IMR-90 (cell line): ENCODE data around the gene AIF1. TPM values are rescaled to one million over a fixed set of nuclear protein-coding genes. Genes with fewer than 3 reads are reported as not detected.

Source experiments
- ATAC-seq: fragments of 200-7000 bp; cut with Tn5 transposase; 2 replicates; pipeline ENCODE4 v1.9.1; 2020; ENCODE audit warnings: low read depth, mild to moderate bottlenecking, moderate library complexity
- BruUV-seq: library from RNA; stranded (reverse); fragments of 400-500 nt; replicated peaks from 2 replicates; lab custom pipeline; 2021; lab: Mats Ljungman, UMichigan
- CTCF ChIA-PET: fragments of 300-600 bp; formaldehyde crosslinking; extraction: SDS; loops from one replicate; lab custom pipeline; 2021; ENCODE audit warnings: antibody characterized with exemption; lab: Yijun Ruan, JAX
- POLR2A ChIA-PET: fragments of 300-600 bp; sonication (Branson Sonifier 250); formaldehyde crosslinking; loops from one replicate; lab custom pipeline; 2022; ENCODE audit warnings: antibody characterized with exemption; ENCODE audit not compliant: unreplicated experiment; lab: Charles Lee
- DNase-seq: peaks from one replicate; pipeline ENCODE4 v3.0.0; 2013
- H2AFZ ChIP-seq: replicated peaks from 2 replicates; pipeline ENCODE3; 2013; ENCODE audit warnings: low read length, mild to moderate bottlenecking; ENCODE audit not compliant: poor library complexity
- H2AK5ac ChIP-seq: 2 replicates; pipeline ENCODE4 v1.6.1; 2013; ENCODE audit warnings: low read depth, low read length, inconsistent platforms
- H2AK9ac ChIP-seq: replicated peaks from 2 replicates; pipeline ENCODE3; 2013; ENCODE audit warnings: mild to moderate bottlenecking, low read depth, low read length, moderate library complexity; ENCODE audit not compliant: poor library complexity
- H2BK120ac ChIP-seq: 2 replicates; pipeline ENCODE4 v1.6.1; 2013; ENCODE audit warnings: low read depth, low read length, inconsistent platforms
- H2BK15ac ChIP-seq: 3 replicates; pipeline ENCODE4 v1.6.1; 2013; ENCODE audit warnings: low read depth, low read length, inconsistent platforms
- H2BK20ac ChIP-seq: 2 replicates; pipeline ENCODE4 v1.6.1; 2013; ENCODE audit warnings: low read depth, mild to moderate bottlenecking, inconsistent platforms, low read length, moderate library complexity
- H2BK5ac ChIP-seq: 2 replicates; pipeline ENCODE4 v1.6.1; 2013; ENCODE audit warnings: mild to moderate bottlenecking, low read depth, low read length, inconsistent platforms; ENCODE audit not compliant: poor library complexity, severe bottlenecking
- H3K14ac ChIP-seq: replicated peaks from 2 replicates; pipeline ENCODE4 v1.6.1; 2013; ENCODE audit warnings: low read depth, low read length, inconsistent platforms
- H3K18ac ChIP-seq: 2 replicates; pipeline ENCODE4 v1.6.1; 2013; ENCODE audit warnings: low read depth, low read length, control low read depth
- H3K23ac ChIP-seq: 2 replicates; pipeline ENCODE4 v1.6.1; 2013; ENCODE audit warnings: low read depth, low read length, inconsistent platforms
- H3K27ac ChIP-seq: 2 replicates; pipeline ENCODE4 v1.5.1; 2013; ENCODE audit warnings: mild to moderate bottlenecking, control low read depth, low read length; ENCODE audit not compliant: insufficient read depth
- H3K27me3 ChIP-seq: 2 replicates; pipeline ENCODE4 v1.6.1; 2013; ENCODE audit warnings: low read length; ENCODE audit not compliant: control insufficient read depth, insufficient read depth
- H3K36me3 ChIP-seq: 2 replicates; pipeline ENCODE4 v1.6.1; 2013; ENCODE audit warnings: low read length, mixed read lengths; ENCODE audit not compliant: control insufficient read depth, insufficient read depth
- H3K4ac ChIP-seq: 2 replicates; pipeline ENCODE4 v1.6.1; 2013; ENCODE audit warnings: low read depth, low read length, inconsistent platforms
- H3K4me1 ChIP-seq: 2 replicates; pipeline ENCODE4 v1.6.1; 2013; ENCODE audit warnings: low read length, mixed read lengths; ENCODE audit not compliant: control insufficient read depth, insufficient read depth
- H3K4me2 ChIP-seq: 2 replicates; pipeline ENCODE4 v1.6.1; 2013; ENCODE audit warnings: low read depth, mild to moderate bottlenecking, control low read depth, low read length, moderate library complexity
- H3K4me3 ChIP-seq: 2 replicates; pipeline ENCODE4 v1.5.1; 2013; ENCODE audit warnings: low read depth, mild to moderate bottlenecking, control low read depth, low read length, moderate library complexity; ENCODE audit not compliant: insufficient read depth
- H3K56ac ChIP-seq: 2 replicates; pipeline ENCODE4 v1.6.1; 2013; ENCODE audit warnings: low read length, inconsistent platforms; ENCODE audit not compliant: insufficient read depth; ENCODE audit errors: extremely low read depth
- H3K79me1 ChIP-seq, 2 experiments: 2 replicates each; pipeline ENCODE4 v1.6.1; 2013; ENCODE audit warnings: low read length in 2 of 2, inconsistent platforms in 1 of 2, low read depth in 1 of 2
- H3K9ac ChIP-seq: 2 replicates; pipeline ENCODE4 v1.6.1; 2013; ENCODE audit warnings: low read depth, low read length, control low read depth
- H3K9me1 ChIP-seq: 2 replicates; pipeline ENCODE4 v1.6.1; 2013; ENCODE audit warnings: low read length, inconsistent platforms; ENCODE audit not compliant: insufficient read depth
- H3K9me3 ChIP-seq: 2 replicates; pipeline ENCODE4 v1.6.1; 2013; ENCODE audit warnings: low read length; ENCODE audit not compliant: control insufficient read depth, insufficient read depth
- H4K20me1 ChIP-seq: 2 replicates; pipeline ENCODE4 v1.6.1; 2013; ENCODE audit warnings: low read length, inconsistent platforms; ENCODE audit not compliant: insufficient read depth
- H4K5ac ChIP-seq: 2 replicates; pipeline ENCODE4 v1.6.1; 2013; ENCODE audit warnings: mild to moderate bottlenecking, low read depth, low read length, control low read depth
- H4K8ac ChIP-seq, 2 experiments: 2 replicates each; pipeline ENCODE4 v1.6.1; 2013; ENCODE audit warnings: low read depth in 2 of 2, low read length in 2 of 2, control low read depth in 1 of 2, inconsistent platforms in 1 of 2
- H4K91ac ChIP-seq: 2 replicates; pipeline ENCODE4 v1.6.1; 2013; ENCODE audit warnings: low read depth, low read length, inconsistent platforms; ENCODE audit not compliant: insufficient read depth
- BHLHE40 ChIP-seq: fragments of 150-350 bp; IDR thresholded peaks from 2 replicates; pipeline ENCODE4 v1.6.1; 2016; ENCODE audit warnings: mild to moderate bottlenecking, low read depth, low read length
- CEBPB ChIP-seq: IDR thresholded peaks from 2 replicates; pipeline ENCODE4 v1.6.1; 2012; ENCODE audit warnings: low read depth, low read length, improper control_type of control experiment
- CTCF ChIP-seq: conservative IDR thresholded peaks from 2 replicates; pipeline ENCODE4 v1.5.1; 2012; ENCODE audit warnings: mild to moderate bottlenecking, low read depth, low read length, improper control_type of control experiment
- ELK1 ChIP-seq: fragments of 150-350 bp; IDR thresholded peaks from 2 replicates; pipeline ENCODE4 v1.6.1; 2016; ENCODE audit warnings: low read depth, mild to moderate bottlenecking, low read length, moderate library complexity, borderline replicate concordance
- FOS ChIP-seq: fragments of 150-350 bp; IDR thresholded peaks from 2 replicates; pipeline ENCODE4 v1.6.1; 2016; ENCODE audit warnings: low read depth, low read length
- MAFK ChIP-seq: IDR thresholded peaks from 2 replicates; pipeline ENCODE4 v1.6.1; 2012; ENCODE audit warnings: low read depth, low read length, improper control_type of control experiment
- MAZ ChIP-seq: IDR thresholded peaks from 2 replicates; pipeline ENCODE4 v1.6.1; 2012; ENCODE audit warnings: low read depth, mild to moderate bottlenecking, low read length, improper control_type of control experiment, moderate library complexity, borderline replicate concordance
- MXI1 ChIP-seq: IDR thresholded peaks from 2 replicates; pipeline ENCODE4 v1.6.1; 2012; ENCODE audit warnings: low read depth, mild to moderate bottlenecking, low read length, moderate library complexity, borderline replicate concordance
- POLR2A ChIP-seq: IDR thresholded peaks from 2 replicates; pipeline ENCODE4 v1.6.1; 2012; ENCODE audit warnings: mild to moderate bottlenecking, low read depth, low read length
- RCOR1 ChIP-seq: IDR thresholded peaks from 2 replicates; pipeline ENCODE4 v1.6.1; 2012; ENCODE audit warnings: mild to moderate bottlenecking, low read length, improper control_type of control experiment; ENCODE audit not compliant: insufficient replicate concordance
- RFX5 ChIP-seq: IDR thresholded peaks from 2 replicates; pipeline ENCODE4 v1.8.0; 2012; ENCODE audit warnings: low read depth, mild to moderate bottlenecking, low read length, moderate library complexity
- SMC3 ChIP-seq: fragments of 150-350 bp; IDR thresholded peaks from 2 replicates; pipeline ENCODE4 v1.6.1; 2016; ENCODE audit warnings: low read depth, mild to moderate bottlenecking, antibody characterized with exemption, low read length, moderate library complexity
- WGBS, 2 experiments: methylation state at CpG; one replicate each; pipeline versions ENCODE4 v1.1.5 to v1.1.7; 2013; ENCODE audit warnings: missing lambda C conversion rate in 2 of 2; ENCODE audit not compliant: insufficient read length in 1 of 2; ENCODE audit errors: extremely low coverage in 2 of 2; 5-methylcytosine and 5-hydroxymethylcytosine counted together
- dilution Hi-C: fragments of 300-500 bp; cut with HindIII; formaldehyde crosslinking; loops from one replicate; pipeline ENCODE4 v1.14.3; 2018; ENCODE audit warnings: low sequenced_read_pairs; ENCODE audit not compliant: unreplicated experiment
- in situ Hi-C: fragments of 300-500 bp; cut with MboI; formaldehyde crosslinking; loops from 3 replicates; pipeline ENCODE4 v1.14.3; 2019; ENCODE audit warnings: low sequenced_read_pairs, inconsistent platforms, mixed read lengths
- intact Hi-C: fragments of 100-400 bp; cut with micrococcal nuclease; formaldehyde crosslinking; loops from 2 replicates; pipeline ENCODE4 v1.10.0; 2022
- polyA plus RNA-seq, 3 experiments: library from polyadenylated mRNA; depleted of rRNA; stranded (reverse); fragments of >200 nt; gene quantifications; 2 replicates each; pipeline ENCODE4 v1.2.3, GENCODE V29; 2012; ENCODE audit warnings: low replicate concordance in 1 of 3
- total RNA-seq: library from RNA; depleted of rRNA; stranded (reverse); fragments of >200 nt; gene quantifications from 2 replicates; pipeline ENCODE4 v1.2.3, GENCODE V29; 2012
- TF ChIP-seq, protein P1 (sequence below): fragments of 150-350 bp; IDR thresholded peaks from 2 replicates; pipeline ENCODE4 v1.6.1; 2017; ENCODE audit warnings: mild to moderate bottlenecking, antibody characterized with exemption, low read length, low read depth

AIF1 gene
- total and polyA plus RNA-seq, 2 of the 4 experiments (the other 2 are of a cell fraction): not detected

DNA sequence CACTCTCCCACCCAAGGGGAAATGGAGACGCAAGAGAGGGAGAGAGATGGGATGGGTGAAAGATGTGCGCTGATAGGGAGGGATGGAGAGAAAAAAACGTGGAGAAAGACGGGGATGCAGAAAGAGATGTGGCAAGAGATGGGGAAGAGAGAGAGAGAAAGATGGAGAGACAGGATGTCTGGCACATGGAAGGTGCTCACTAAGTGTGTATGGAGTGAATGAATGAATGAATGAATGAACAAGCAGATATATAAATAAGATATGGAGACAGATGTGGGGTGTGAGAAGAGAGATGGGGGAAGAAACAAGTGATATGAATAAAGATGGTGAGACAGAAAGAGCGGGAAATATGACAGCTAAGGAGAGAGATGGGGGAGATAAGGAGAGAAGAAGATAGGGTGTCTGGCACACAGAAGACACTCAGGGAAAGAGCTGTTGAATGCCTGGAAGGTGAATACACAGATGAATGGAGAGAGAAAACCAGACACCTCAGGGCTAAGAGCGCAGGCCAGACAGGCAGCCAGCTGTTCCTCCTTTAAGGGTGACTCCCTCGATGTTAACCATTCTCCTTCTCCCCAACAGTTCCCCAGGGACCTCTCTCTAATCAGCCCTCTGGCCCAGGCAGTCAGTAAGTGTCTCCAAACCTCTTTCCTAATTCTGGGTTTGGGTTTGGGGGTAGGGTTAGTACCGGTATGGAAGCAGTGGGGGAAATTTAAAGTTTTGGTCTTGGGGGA lies 38.9 kb upstream of the AIF1 start:
- H3K27me3 ChIP-seq: peaks cover 30% of the 10 kb centered on the region
- H3K4ac ChIP-seq: no peak overlapping the region
- CTCF ChIA-PET: no interaction called here
- no peak overlapping the region for H3K27ac ChIP-seq
- H2AK5ac ChIP-seq: no peak overlapping the region
- H2BK5ac ChIP-seq: no peak overlapping the region
- no peak overlapping the region for H3K4me3 ChIP-seq
- no peak overlapping the region for H4K8ac ChIP-seq
- intact Hi-C loops: no loop called here
- H3K9me1 ChIP-seq: no peaks in the 10 kb centered on the region
- no peaks in the 10 kb centered on the region for H3K4me1 ChIP-seq
- dilution Hi-C loops: no loop called here
- no peaks in the 10 kb centered on the region for H3K36me3 ChIP-seq
- H2AK9ac ChIP-seq: no peak overlapping the region
- H2BK15ac ChIP-seq: no peak overlapping the region
- no peak for ATAC-seq
- no peak overlapping the region for H3K14ac ChIP-seq
- no peak overlapping the region for H3K9ac ChIP-seq
- 52% methylated on average over 4 of the region's 8 CpGs; no CpG with 5 or more reads in 1 of the 2 experiments for WGBS, 2 experiments
- TF ChIP-seq CTCF (no peak), FOS (no peak), BHLHE40 (no peak), RFX5 (no peak), POLR2A (no peak), CEBPB (no peak), RCOR1 (no peak), SMC3 (no peak), MXI1 (no peak), MAZ (no peak), ELK1 (no peak), MAFK (no peak)
- TF ChIP-seq, protein P1, sequence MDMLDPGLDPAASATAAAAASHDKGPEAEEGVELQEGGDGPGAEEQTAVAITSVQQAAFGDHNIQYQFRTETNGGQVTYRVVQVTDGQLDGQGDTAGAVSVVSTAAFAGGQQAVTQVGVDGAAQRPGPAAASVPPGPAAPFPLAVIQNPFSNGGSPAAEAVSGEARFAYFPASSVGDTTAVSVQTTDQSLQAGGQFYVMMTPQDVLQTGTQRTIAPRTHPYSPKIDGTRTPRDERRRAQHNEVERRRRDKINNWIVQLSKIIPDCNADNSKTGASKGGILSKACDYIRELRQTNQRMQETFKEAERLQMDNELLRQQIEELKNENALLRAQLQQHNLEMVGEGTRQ: no peak
- no peak overlapping the region for H2AFZ ChIP-seq
- no peak overlapping the region for H4K91ac ChIP-seq
- POLR2A ChIA-PET: no interaction called here
- H3K9me3 ChIP-seq: no peaks in the 10 kb centered on the region
- no peaks in the 10 kb centered on the region for H4K20me1 ChIP-seq
- H3K56ac ChIP-seq: no peak overlapping the region
- no peak overlapping the region for H3K23ac ChIP-seq
- no peak overlapping the region for H2BK120ac ChIP-seq
- no peak overlapping the region for H4K5ac ChIP-seq
- in situ Hi-C loops: no loop called here
- no TSS peak for BruUV-seq
- no peak for DNase-seq
- no peak overlapping the region for H3K4me2 ChIP-seq
- no peak overlapping the region for H2BK20ac ChIP-seq
- H3K18ac ChIP-seq: no peak overlapping the region
- H3K79me1 ChIP-seq: no peaks in the 10 kb centered on the region
